Nephron (organoid): ENCODE data around the gene IL12RB1.
A peak's percentile ranks its signal among the peaks of the same experiment; 100 is the strongest.
"Not testable (repeated sequence)": the region's sequence is repeated elsewhere in the genome, so short reads cannot be mapped to it uniquely, and the experiment has no call there.

ENCODE experiments used
- H3K27ac Mint-ChIP-seq, 3 experiments: 2 replicates each; pipeline ENCODE4 v1.8.0; 2020; ENCODE audit warnings: mixed read lengths in 3 of 3, mild to moderate bottlenecking in 2 of 3, moderate library complexity in 1 of 3
- H3K27me3 Mint-ChIP-seq: 2 replicates; pipeline ENCODE4 v1.8.0; 2021; ENCODE audit warnings: low read depth, mild to moderate bottlenecking, moderate library complexity, mixed read lengths
- H3K36me3 Mint-ChIP-seq: 2 replicates; pipeline ENCODE4 v1.8.0; 2020; ENCODE audit warnings: low read depth, mixed read lengths
- H3K4me1 Mint-ChIP-seq: 2 replicates; pipeline ENCODE4 v1.8.0; 2020; ENCODE audit warnings: mixed read lengths
- H3K4me3 Mint-ChIP-seq, 3 experiments: 2 replicates each; pipeline ENCODE4 v1.8.0; 2020; ENCODE audit warnings: mild to moderate bottlenecking in 3 of 3, mixed read lengths in 3 of 3, moderate library complexity in 2 of 3
- H3K9me3 Mint-ChIP-seq: 2 replicates; pipeline ENCODE4 v1.8.0; 2020; ENCODE audit warnings: mixed read lengths
- TF ChIP-seq, protein P1 (sequence below), 3 experiments: fragments of 200-600 bp; sonication (generic); IDR thresholded peaks; one replicate each; pipeline ENCODE4 v1.5.0; 2021; ENCODE audit warnings: antibody characterized with exemption in 3 of 3; ENCODE audit not compliant: unreplicated experiment in 3 of 3

IL12RB1 gene

DNA sequence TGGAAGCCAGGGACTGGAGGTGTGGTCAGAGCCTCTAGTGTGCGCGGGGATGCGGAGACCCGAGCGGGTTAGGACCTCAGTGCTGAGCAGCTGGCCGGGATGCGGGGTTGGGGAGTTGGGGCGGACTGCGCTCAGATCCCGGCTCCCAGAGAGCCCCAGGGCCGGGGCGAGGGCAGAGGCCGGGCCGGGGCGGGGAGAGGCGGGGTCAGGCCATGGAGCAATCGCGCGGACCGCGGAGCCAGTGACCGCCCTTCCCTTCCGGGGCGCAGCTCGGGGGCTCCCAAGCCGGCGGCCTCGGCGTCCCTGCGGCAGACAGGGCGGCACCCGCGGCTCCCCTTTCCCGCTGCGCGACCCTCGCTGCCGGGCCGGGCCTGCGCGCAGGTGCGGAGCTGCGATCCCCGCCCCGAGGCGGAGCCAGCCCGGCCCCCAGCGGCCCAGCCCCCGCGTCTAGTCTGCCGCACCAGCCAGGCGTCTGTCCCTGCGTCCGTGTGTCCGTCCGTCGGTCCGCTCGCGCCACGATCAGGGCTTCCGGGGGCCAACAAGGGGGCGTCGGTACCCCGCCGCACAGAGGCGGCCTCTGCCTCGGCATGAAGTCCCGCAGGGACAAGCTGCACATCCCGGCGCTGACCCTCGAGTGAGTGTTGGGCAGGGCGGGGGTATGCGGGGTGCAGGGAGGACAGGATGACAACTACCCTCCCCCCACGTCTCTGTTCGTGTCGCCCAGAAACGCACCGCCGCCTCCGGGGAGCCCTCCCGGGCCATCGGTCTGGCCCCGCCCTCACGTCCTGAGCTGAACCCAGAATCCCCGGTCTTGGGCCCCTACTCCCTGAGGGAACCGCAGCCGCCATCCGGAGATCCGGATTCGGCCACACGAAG lies 23.2 kb upstream of the IL12RB1 start:
- peaks cover 7% of the 10 kb centered on the region for H3K4me1 Mint-ChIP-seq
- peaks cover 24% of the 10 kb centered on the region for H3K27me3 Mint-ChIP-seq
- H3K36me3 Mint-ChIP-seq, result no peaks in the 10 kb centered on the region
- peak overlapping the region in 1 of 3 experiments; percentile 87 for H3K27ac Mint-ChIP-seq
- no peaks in the 10 kb centered on the region for H3K9me3 Mint-ChIP-seq
- H3K4me3 Mint-ChIP-seq, result peak overlapping the region; percentile 83
- TF ChIP-seq, protein P1, sequence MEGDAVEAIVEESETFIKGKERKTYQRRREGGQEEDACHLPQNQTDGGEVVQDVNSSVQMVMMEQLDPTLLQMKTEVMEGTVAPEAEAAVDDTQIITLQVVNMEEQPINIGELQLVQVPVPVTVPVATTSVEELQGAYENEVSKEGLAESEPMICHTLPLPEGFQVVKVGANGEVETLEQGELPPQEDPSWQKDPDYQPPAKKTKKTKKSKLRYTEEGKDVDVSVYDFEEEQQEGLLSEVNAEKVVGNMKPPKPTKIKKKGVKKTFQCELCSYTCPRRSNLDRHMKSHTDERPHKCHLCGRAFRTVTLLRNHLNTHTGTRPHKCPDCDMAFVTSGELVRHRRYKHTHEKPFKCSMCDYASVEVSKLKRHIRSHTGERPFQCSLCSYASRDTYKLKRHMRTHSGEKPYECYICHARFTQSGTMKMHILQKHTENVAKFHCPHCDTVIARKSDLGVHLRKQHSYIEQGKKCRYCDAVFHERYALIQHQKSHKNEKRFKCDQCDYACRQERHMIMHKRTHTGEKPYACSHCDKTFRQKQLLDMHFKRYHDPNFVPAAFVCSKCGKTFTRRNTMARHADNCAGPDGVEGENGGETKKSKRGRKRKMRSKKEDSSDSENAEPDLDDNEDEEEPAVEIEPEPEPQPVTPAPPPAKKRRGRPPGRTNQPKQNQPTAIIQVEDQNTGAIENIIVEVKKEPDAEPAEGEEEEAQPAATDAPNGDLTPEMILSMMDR (IDR thresholded peaks at IDR 0.05; ENCODE audit: unreplicated experiment in 3 of 3), result no peak

DNA sequence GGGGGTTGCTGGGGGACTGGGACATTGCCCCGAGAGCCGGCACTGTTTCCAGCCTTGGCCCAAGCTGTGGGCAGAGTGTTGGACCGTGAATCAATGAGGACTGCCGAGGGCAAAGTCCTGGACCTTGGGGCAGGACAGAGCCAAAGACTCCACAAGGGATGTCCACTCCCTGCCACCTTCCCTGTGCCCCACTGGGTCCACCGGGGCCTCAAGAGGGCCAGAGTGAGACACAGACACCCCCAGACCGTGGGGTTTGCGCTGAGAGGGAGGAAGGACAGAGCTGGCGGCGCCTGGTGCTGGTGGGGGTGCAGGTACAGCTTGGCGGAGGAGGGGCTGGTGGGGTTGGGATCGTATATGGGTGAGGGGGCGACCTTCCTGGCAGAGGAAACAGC lies 22.6 kb upstream of the IL12RB1 start:
- H3K4me1 Mint-ChIP-seq, result peaks cover 7% of the 10 kb centered on the region
- no peaks in the 10 kb centered on the region for H3K36me3 Mint-ChIP-seq
- no peaks in the 10 kb centered on the region for H3K9me3 Mint-ChIP-seq
- H3K27ac Mint-ChIP-seq, result peak overlapping the region; percentile 32 to 87 (median 78)
- peak overlapping the region; percentile 83 for H3K4me3 Mint-ChIP-seq
- TF ChIP-seq, protein P1 (IDR thresholded peaks at IDR 0.05; ENCODE audit: unreplicated experiment in 3 of 3), result no peak
- peaks cover 20% of the 10 kb centered on the region for H3K27me3 Mint-ChIP-seq

DNA sequence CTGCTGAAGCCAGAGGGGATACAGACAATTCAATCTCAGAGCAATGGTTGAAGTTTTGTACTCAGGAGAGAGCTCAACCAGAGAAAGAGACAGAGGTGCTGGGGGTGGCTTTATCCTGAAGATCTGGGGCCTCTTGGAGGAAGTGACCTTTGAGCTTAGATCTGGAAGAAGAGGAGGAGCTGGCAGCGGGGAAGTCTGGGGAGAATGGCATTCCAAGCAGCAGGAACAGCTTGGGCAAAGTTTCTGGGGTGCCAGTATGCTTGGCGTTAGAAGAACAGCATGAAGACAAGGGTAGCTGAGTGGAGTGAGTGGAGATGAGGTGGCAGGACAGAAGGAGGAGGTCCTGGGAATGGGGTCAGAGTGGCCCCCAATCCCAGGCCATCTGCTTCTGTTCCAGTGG lies 22.2 kb upstream of the IL12RB1 start:
- Mint-ChIP-seq H3K27ac (peak overlapping the region; percentile 32 to 87 (median 78)), H3K27me3 (peaks cover 20% of the 10 kb centered on the region), H3K4me1 (peaks cover 7% of the 10 kb centered on the region), H3K36me3 (no peaks in the 10 kb centered on the region), H3K4me3 (peak overlapping the region; percentile 83), H3K9me3 (no peaks in the 10 kb centered on the region)
- TF ChIP-seq, protein P1 (IDR thresholded peaks at IDR 0.05; ENCODE audit: unreplicated experiment in 3 of 3), result no peak

DNA sequence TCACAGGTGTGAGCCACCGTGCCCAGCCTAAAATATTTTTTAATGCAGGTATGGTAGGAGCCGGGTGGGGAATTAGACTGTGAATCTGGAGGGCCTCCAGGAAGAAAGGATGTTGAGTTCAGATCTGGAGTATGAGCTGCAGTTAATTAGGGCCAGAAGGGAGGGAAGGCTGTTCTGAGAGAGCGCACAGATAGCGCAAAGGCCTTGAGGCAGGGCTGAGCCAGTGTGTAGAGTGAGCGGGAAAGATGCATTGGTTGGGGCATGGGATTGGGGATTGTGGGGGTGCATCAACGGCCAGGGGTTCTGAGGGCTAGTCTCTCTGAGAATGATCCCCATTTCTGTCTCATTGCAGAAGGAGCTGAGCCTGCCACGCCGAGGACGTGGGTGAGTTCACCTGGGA lies 20.5 kb upstream of the IL12RB1 start:
- Mint-ChIP-seq H3K4me1 (peaks cover 7% of the 10 kb centered on the region), H3K36me3 (no peaks in the 10 kb centered on the region), H3K27ac (no peak overlapping the region), H3K9me3 (no peaks in the 10 kb centered on the region), H3K27me3 (peaks cover 21% of the 10 kb centered on the region), H3K4me3 (peak overlapping the region; percentile 19 to 37 (median 33))
- TF ChIP-seq, protein P1 (IDR thresholded peaks at IDR 0.05; ENCODE audit: unreplicated experiment in 3 of 3), result no peak

DNA sequence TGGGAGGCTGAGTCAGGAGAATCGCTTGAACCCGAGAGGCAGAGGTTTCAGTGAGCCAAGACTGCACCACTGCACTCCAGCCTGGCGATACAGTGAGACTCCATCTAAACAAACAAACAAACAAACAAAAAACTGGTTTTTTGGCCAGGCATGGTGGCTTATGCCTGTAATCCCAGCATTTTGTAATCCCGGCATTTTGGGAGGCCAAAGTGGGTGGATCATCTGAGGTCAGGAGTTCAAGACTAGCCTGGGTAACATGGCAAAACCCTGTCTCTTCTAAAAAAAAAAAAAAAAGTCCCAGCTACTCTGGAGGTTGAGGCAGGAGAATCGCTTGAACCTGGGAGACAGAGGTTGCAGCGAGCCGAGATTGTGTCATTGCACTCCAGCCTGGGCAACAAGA lies 18.5 kb upstream of the IL12RB1 start:
- not testable (repeated sequence) for H3K4me3 Mint-ChIP-seq, H3K9me3 Mint-ChIP-seq, H3K27ac Mint-ChIP-seq, H3K36me3 Mint-ChIP-seq
- Mint-ChIP-seq H3K27me3 (peaks cover 29% of the 10 kb centered on the region), H3K4me1 (peaks cover 16% of the 10 kb centered on the region)

DNA sequence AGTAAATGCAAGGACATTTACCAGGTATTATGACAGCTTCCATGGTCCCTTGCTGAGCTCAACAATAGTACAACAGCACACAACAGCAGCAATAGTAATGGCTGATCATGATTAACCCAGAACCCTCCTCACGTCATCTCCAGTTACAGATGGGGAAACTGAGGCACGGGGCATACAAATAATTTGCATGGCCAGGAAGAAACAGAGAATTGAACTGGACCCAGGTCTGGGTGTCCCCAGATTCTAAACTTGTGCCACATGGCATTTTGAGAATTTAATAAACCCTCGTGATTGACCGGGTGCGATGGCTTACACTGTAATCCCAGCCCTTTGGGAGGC lies 18.0 kb upstream of the IL12RB1 start:
- Mint-ChIP-seq H3K9me3 (no peaks in the 10 kb centered on the region), H3K4me1 (peaks cover 16% of the 10 kb centered on the region), H3K36me3 (no peaks in the 10 kb centered on the region), H3K4me3 (peak overlapping the region; percentile 69 to 75 (median 72)), H3K27ac (peak overlapping the region in 2 of 3 experiments; percentile 26 to 51), H3K27me3 (peaks cover 33% of the 10 kb centered on the region)
- TF ChIP-seq, protein P1 (IDR thresholded peaks at IDR 0.05; ENCODE audit: unreplicated experiment in 3 of 3), result no peak
